RKO (cell line): Measurements from ENCODE around the gene KIF3B.
"Not testable (repeated sequence)": the region's sequence is repeated elsewhere in the genome, so short reads cannot be mapped to it uniquely, and the experiment has no call there.

Experiments
- DNase-seq: peaks from one replicate; pipeline ENCODE4 v3.0.0-alpha.2; 2016; ENCODE audit warnings: low spot score

The KIF3B gene

GRCh38 chr20:32330555-32330897, 53.1 kb downstream of the KIF3B start:
- no peak for DNase-seq

- no peak for DNase-seq
Observed at GRCh38 chr20:32332614-32333013, 55.2 kb downstream of the KIF3B start.

- no peak for DNase-seq
Observed at GRCh38 chr20:32333181-32333987, 55.9 kb downstream of the KIF3B start.

- DNase-seq, result no peak
Observed at GRCh38 chr20:32333988-32334885, 56.8 kb downstream of the KIF3B start.

DNA sequence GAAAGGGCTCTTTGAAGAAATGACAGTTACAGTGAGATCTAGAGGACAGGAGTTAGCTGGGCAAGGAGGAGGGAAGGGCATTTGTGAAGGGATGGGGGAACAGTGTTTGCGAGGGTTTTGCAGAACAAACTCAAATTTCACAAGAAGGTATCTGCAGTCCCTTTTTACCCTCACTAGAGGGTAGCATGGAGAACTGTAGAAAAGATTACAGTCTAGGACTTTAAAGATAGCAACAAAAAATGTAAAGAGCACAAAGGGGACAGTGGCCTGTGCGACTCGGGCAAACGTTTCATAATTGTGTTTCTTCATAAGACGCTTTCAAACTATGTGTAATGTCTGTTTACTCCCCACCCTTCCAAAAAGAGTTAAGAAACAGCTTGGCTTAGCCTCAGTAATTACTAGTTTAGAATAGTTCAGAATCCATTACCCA, 59.5 kb downstream of the KIF3B start:
- peak; percentile 80 for DNase-seq

DNA sequence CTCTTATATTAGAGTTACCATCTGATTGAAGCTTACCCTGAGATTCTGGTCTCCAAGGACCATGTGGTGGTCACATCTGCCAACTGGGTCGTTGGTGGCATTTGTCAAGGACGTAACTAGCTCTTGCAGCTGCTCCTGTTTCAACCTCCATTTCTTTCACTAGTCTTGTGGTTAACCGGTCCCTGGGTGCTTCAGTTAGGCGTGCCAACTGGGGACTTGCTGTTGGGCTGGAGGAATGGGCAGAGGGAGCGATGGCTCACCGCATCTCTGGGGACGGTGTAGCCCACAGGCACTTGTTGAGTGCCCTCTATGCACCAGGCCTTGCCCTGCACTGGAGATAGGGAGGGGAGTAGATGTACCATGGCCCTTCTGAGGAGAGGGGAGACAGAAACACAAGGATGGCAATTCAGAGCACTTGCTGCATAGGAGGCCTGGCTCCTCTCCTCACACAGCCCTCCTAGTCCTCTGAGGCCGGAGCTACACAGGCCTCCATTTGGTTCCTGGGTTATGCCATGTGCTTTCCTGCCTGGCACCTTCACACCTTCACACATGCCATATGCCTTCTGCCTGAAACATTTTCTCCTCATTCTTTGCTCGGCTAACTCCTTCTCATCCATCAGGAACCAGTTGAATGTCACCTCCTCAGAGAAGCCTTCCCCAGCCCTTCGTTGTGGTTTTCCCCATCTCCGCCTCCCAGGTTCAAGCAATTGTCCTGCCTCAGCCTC, 60.6 kb downstream of the KIF3B start:
- no peak for DNase-seq

DNA sequence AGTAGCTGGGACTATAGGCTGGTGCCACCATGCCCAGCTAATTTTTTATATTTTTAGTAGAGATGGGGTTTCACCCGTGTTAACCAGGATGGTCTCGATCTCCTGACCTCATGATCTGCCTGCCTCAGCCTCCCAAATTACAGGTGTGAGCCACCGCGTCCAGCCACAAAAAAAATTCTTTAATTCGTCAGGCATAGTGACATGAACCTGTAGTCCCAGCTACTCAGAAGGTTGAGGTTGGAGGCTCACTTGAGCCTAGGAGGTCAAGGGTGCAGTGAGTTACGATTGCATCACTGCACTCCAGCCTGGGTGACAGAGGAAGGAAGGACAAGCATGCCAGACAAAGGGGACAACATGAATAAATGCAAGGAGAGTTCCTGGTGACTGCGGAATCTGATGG, 61.2 kb downstream of the KIF3B start:
- DNase-seq, result no peak

- DNase-seq, result no peak
Observed at GRCh38 chr20:32339116-32339515, 61.7 kb downstream of the KIF3B start.

DNA sequence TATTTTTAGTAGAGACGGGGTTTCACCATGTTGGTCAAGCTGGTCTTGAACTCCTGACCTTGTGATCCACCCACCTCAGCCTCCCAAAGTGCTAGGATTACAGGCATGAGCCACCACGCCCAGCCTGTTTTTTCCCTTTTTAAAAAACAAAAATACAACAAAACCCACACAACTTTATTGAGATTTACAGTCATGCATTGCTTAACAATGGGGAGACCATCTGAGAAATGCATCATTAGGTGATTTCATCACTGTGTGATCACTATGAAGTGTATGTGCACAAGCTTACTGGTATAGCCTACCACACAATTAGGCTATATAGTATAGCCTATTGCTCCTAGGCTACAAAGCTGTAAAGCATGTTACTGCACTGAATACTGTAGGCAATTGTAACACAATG, 63.6 kb downstream of the KIF3B start:
- not testable (repeated sequence) for DNase-seq

DNA sequence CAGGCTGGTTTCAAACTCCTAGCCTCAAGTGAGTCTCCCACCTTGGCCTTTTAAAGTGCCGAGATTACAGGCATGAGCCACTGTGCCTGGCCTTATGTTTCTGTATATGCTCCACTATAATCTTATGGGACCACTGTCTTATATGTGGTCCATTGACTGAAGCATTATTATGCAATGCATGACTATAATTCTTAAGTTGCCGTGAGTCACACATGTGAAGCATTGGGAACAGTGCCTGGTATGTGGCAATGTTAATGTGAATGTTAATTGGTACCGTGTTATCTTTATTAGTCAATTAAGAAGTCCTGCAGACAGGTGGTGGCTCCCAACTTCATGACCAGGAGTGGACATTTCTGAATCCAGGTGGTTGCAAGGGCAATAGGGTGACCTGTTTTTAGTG, 66.0 kb downstream of the KIF3B start:
- peak; percentile 61 for DNase-seq

DNA sequence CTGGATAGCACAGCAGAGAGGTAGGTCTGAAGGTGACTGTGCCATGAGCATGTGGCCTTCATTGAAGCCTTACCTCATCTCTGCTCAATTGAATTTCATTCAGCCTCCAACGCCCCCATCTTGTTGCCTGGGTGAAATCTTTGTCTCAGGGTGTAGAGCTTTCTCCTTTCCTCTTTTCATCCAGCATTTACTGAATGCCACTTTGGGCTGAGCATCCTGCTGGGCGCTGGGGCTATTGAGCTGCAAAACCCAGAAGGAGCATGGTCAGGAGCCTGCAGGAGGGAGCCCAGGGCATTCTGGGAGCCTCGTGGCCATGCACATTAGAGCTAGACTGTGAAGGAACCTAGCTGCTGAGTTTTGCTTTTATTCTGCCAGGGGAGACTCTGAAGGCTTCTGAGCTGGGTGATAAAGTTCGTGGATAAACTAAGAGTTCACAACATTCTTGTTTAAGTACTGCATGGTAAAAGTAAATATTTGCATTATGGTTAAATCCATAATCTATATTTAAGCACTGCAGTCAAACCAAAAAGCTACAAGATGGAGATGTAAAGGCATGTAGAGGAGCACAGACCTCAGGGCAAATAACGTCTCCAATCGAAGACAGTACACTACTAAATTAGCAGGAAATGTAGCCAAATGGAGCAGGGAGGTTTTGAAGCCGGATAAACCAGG, 67.5 kb downstream of the KIF3B start:
- DNase-seq, result no peak

- no peak for DNase-seq
Observed at GRCh38 chr20:32348207-32348606, 70.8 kb downstream of the KIF3B start.

- DNase-seq, result no peak
Observed at GRCh38 chr20:32350421-32350820, 73.0 kb downstream of the KIF3B start.

- DNase-seq, result no peak
Observed at GRCh38 chr20:32352121-32352720, 74.8 kb downstream of the KIF3B start.

DNA sequence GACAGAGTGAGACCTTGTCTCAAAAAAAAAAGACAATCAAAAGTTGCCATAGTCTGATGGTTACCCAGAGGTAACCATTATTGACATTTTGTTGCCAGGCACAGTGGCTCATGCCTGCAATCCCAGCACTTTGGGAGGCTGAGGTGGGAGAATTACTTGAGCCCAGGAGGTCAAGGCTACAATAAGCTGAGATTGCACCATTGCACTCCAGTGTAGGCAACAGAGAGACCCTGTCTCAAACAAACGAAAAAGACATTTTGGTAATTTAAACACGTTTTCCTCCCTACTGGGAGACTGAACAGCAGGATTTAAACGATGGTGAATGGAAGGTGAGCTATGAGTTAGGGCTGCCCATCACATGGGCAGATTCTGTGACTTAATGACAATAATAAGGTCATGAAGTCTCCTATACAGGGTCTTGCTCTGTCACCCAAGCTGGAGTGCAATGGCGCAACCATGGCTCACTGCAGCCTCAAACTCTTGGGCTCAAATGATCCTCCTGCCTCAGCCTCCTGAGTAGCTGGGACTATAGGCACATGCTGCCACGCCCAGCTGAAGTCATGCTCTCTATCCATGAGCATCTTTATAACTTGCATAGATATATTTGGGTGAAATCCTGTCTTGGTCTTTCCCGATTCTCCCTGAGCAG, 76.5 kb downstream of the KIF3B start:
- no peak for DNase-seq

DNA sequence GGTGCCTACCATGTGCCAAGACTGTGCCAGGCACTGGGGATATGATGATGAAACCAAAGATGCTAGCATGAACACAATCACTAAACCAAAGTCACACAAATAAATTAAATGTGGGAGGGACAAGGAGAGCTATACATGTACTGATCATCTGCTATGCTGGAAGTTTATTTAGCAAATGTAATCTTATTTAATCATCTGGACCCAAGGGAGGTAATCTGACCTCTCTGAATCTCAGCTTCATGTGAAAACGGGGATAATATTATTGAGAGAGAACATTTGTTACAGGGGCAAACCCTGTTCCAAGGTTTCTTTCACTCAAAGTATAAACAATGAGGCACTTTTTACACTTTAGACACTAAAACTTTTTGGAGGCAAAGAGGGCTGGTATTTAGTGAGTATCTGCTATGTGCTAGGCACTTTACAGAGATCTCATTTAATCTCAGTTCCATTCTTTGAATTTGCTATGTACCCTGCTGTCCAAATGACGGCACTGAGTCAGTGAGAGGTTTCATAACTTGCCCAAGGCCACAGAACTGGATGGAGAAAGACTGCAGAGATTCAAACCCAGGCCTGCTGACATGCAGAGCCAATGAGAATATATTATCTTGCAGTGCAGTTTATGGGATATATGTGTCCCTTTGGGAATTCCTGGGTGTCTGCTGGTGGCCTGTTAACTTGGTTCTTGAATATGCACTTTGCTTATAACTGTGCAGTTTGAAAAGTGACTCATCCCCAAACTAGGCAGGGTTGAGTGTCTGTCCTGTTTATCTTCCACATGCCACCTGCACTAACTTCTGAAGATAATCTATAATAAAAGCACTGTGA, 77.4 kb downstream of the KIF3B start:
- no peak for DNase-seq

GRCh38 chr20:32355417-32355841, 78.0 kb downstream of the KIF3B start:
- no peak for DNase-seq

- not testable (repeated sequence) for DNase-seq
Observed at GRCh38 chr20:32355907-32356621, 78.6 kb downstream of the KIF3B start.

DNA sequence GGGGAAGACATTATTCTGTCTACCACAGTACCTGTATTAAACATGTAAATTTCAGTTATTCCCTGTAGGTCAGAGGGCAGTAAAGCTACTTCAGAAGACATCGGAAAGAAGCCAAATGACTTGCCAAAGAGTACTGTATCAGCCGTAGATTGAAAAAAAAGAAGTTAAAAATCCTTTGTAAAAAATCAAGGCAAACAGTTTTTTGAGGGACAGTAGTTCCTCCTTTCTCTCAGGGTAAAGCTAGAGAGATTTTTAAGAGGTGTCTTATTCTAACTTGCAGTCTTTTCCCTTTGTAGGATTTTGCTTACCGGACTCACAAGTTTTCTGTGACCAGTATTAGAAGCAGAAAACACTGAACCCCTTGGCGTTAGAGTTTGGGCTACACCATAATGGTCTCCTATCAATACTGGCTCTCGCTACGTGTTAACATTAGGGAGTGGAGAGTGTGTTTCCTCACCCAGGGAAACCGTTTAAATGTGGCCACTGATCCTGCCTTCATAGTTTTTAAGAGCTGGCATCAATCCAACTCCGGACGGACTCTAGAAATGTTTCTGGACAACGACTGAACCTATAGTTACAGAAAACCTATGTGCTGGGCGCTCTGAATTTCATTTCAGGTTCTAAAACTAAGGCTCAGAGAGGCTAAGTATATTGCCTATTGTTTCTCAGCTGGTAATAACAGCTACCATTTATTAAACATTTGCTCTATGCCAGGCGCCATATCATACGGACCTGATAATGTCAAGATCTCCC, 79.3 kb downstream of the KIF3B start:
- DNase-seq, result no peak
